ENCODE results near the gene VRK1. TPM values are rescaled to one million over a fixed set of nuclear protein-coding genes. Genes with fewer than 3 reads are reported as not detected.

Gene VRK1
- polyA plus RNA-seq, 1 of the 3 experiments (the other 2 are of a cell fraction), result 9.1 TPM

- H3F3A ChIP-seq (replicated peaks; ENCODE audit: insufficient read depth), result no peaks in the 10 kb centered on the region
- no peaks in the 10 kb centered on the region for H4K20me1 ChIP-seq (ENCODE audit: insufficient read depth)
- no peak overlapping the region for H2AFZ ChIP-seq (ENCODE audit: low read depth)
- no peaks in the 10 kb centered on the region for H3K27me3 ChIP-seq (ENCODE audit: insufficient read depth)
- TF ChIP-seq ZBTB33 (IDR thresholded peaks at IDR 0.05; ENCODE audit: borderline replicate concordance, low read depth) (no peak), PBX3 (IDR thresholded peaks at IDR 0.05) (no peak), SMC3 (IDR thresholded peaks at IDR 0.05; ENCODE audit: low read depth, low read length) (no peak), REST (IDR thresholded peaks at IDR 0.05; ENCODE audit: low read depth, low read length) (no peak), CTCF (IDR thresholded peaks at IDR 0.05) (no peak), GABPA (IDR thresholded peaks at IDR 0.05; ENCODE audit: low read depth) (no peak), JUND (IDR thresholded peaks at IDR 0.05) (no peak), POLR2AphosphoS5 (IDR thresholded peaks at IDR 0.05; ENCODE audit: low read depth, low read length) (no peak), MEF2A (IDR thresholded peaks at IDR 0.05; ENCODE audit: borderline replicate concordance, low read depth) (no peak), FOXJ3 (CRISPR knock-in tag; IDR thresholded peaks at IDR 0.05) (no peak), EZH2phosphoT487 (IDR thresholded peaks at IDR 0.05; ENCODE audit: borderline replicate concordance, low read depth) (no peak), ELF1 (IDR thresholded peaks at IDR 0.05) (no peak), CHD2 (IDR thresholded peaks at IDR 0.05; ENCODE audit: low read length, partially characterized antibody) (no peak), NFIC (IDR thresholded peaks at IDR 0.05; ENCODE audit: borderline replicate concordance) (no peak)
- H3K9ac ChIP-seq, result no peak overlapping the region
- no peaks in the 10 kb centered on the region for H3K4me1 ChIP-seq (ENCODE audit: control insufficient read depth in 1 of 2, insufficient read depth in 2 of 2, low read depth in 1 of 2, low read length in 1 of 2)
- H3K4me3 ChIP-seq (ENCODE audit: low read depth in 2 of 2, low read length in 1 of 2), result no peak overlapping the region
- no peaks in the 10 kb centered on the region for H3K9me3 ChIP-seq
- DNase-seq, result no peak
- WGBS (ENCODE audit: low lambda C conversion rate), result 95% methylated on average over 5 of the region's 5 CpGs
- no peak overlapping the region for H3K27ac ChIP-seq (ENCODE audit: low read depth in 2 of 2, low read length in 1 of 2)
- no peaks in the 10 kb centered on the region for H3K9me2 ChIP-seq
- H3K79me2 ChIP-seq (ENCODE audit: insufficient read depth), result no peaks in the 10 kb centered on the region
- H3K36me3 ChIP-seq (replicated peaks in 1 of 2; ENCODE audit: control insufficient read depth in 1 of 2, insufficient read depth in 2 of 2, low read length in 1 of 2), result no peaks in the 10 kb centered on the region
- ChIA-PET CTCF (no interaction called here), POLR2A (no interaction called here)
- H3K4me2 ChIP-seq, result no peak overlapping the region
Observed at GRCh38 chr14:96897184-96897583, 100.0 kb downstream of the VRK1 start.

Data from SK-N-SH (cell line).